OCI-LY7 (cell line): ENCODE results near the gene MACROD2.

Experiments
- CTCF ChIP-seq: fragments of 200-600 bp; sonication (generic); conservative IDR thresholded peaks from 2 replicates; pipeline ENCODE4 v1.5.1; 2014; ENCODE audit warnings: mild to moderate bottlenecking, antibody characterized with exemption, low read length, moderate library complexity, mixed read lengths
- EZH2phosphoT487 ChIP-seq: fragments of 200-600 bp; sonication (generic); IDR thresholded peaks from 2 replicates; pipeline ENCODE4 v1.6.1; 2018; ENCODE audit warnings: low read depth, borderline replicate concordance, mild to moderate bottlenecking, mixed run types, antibody characterized with exemption, low read length, moderate library complexity, mixed read lengths

- TF ChIP-seq CTCF (no peak), EZH2phosphoT487 (no peak)
Measured at GRCh38 chr20:15937179-15937578, 1941.9 kb downstream of the MACROD2 start.
